Body of pancreas (tissue), 4 donors: Measurements from ENCODE around the gene SSR4.

Experiments
- CTCF ChIP-seq, 7 experiments: fragments of 450-650 bp in 4 of 7; fragments of 200-600 bp in 3 of 7; sonication (generic) in 3 of 7; IDR thresholded peaks; one replicate each; pipeline ENCODE4 v1.5.1; 2016 to 2019; ENCODE audit warnings: antibody characterized with exemption in 7 of 7
- POLR2A ChIP-seq, 3 donors: fragments of 450-650 bp; IDR thresholded peaks; one replicate each; pipeline ENCODE4 v1.6.1; 2016; ENCODE audit warnings: antibody characterized with exemption in 3 of 3, mild to moderate bottlenecking in 2 of 3

GRCh38 chrX:153777261-153778090 lies 17.0 kb upstream of the SSR4 start:
- TF ChIP-seq CTCF (IDR thresholded peaks at IDR 0.05) (no peak), POLR2A (IDR thresholded peaks at IDR 0.05) (no peak)
